Right atrium auricular region (tissue), 2 donors: ENCODE measurements around the gene RNF123. TPM values are rescaled to one million over a fixed set of nuclear protein-coding genes. Genes with fewer than 3 reads are reported as not detected.

Experiments used
- DNase-seq: peaks from one replicate; pipeline ENCODE4 v3.0.0-alpha.2; 2019; ENCODE audit warnings: low spot score
- H3K27ac ChIP-seq, 2 donors: fragments of 200-600 bp; sonication (generic); 1 replicate in 1 of 2; 2 replicates in 1 of 2; pipeline ENCODE4 v1.5.1; 2016 to 2019
- H3K27me3 ChIP-seq, 2 donors: fragments of 200-600 bp; sonication (generic); one replicate each; pipeline versions ENCODE4 v1.5.1 to v1.6.0; 2017 to 2019
- H3K36me3 ChIP-seq: fragments of 200-600 bp; sonication (generic); one replicate; pipeline ENCODE4 v1.5.1; 2016
- H3K4me1 ChIP-seq, 2 donors: fragments of 200-600 bp; sonication (generic); one replicate each; pipeline versions ENCODE4 v1.5.1 to v1.6.0; 2017 to 2019
- H3K4me3 ChIP-seq, 2 donors: fragments of 200-600 bp; sonication (generic); 1 replicate in 1 of 2; 2 replicates in 1 of 2; pipeline ENCODE4 v1.5.1; 2017 to 2019; ENCODE audit warnings: mild to moderate bottlenecking in 1 of 2, moderate library complexity in 1 of 2
- H3K9me3 ChIP-seq, 2 donors: fragments of 200-600 bp; sonication (generic); one replicate each; pipeline ENCODE4 v1.5.1; 2019
- CTCF ChIP-seq, 2 donors: fragments of 200-600 bp; sonication (generic); IDR thresholded peaks; one replicate each; pipeline ENCODE4 v1.5.1; 2019; ENCODE audit warnings: antibody characterized with exemption in 2 of 2
- total RNA-seq, 2 donors: library from RNA; depleted of rRNA; stranded (reverse); fragments of >200 nt; gene quantifications; one replicate each; pipeline ENCODE4 v1.1.0, GENCODE V29; 2016

The RNF123 gene
- total RNA-seq, 2 donors from 2014 or later: 29.1 to 29.8 TPM

GRCh38 chr3:49646236-49646635 lies 43.1 kb upstream of the RNF123 start:
- no peak overlapping the region for H3K27ac ChIP-seq
- no peaks in the 10 kb centered on the region for H3K9me3 ChIP-seq
- no peak for TF ChIP-seq CTCF (IDR thresholded peaks at IDR 0.05)
- H3K4me1 ChIP-seq: peaks cover 0 to 14% of the 10 kb centered on the region in 2 donors
- no peak overlapping the region for H3K4me3 ChIP-seq
- no peaks in the 10 kb centered on the region for H3K36me3 ChIP-seq
- DNase-seq: no peak
- no peaks in the 10 kb centered on the region for H3K27me3 ChIP-seq

- no peak overlapping the region for H3K4me3 ChIP-seq
Measured at GRCh38 chr3:49647741-49648140, 41.6 kb upstream of the RNF123 start.

GRCh38 chr3:49648354-49649019 lies 40.9 kb upstream of the RNF123 start:
- DNase-seq: no peak
- H3K4me1 ChIP-seq: peaks cover 0 to 14% of the 10 kb centered on the region in 2 donors
- H3K9me3 ChIP-seq: no peaks in the 10 kb centered on the region
- no peaks in the 10 kb centered on the region for H3K27me3 ChIP-seq
- TF ChIP-seq CTCF (IDR thresholded peaks at IDR 0.05): no peak
- peak overlapping the region; percentile 49 to 78 for H3K27ac ChIP-seq
- no peaks in the 10 kb centered on the region for H3K36me3 ChIP-seq
- H3K4me3 ChIP-seq: no peak overlapping the region

More at GRCh38 chr3:49647741-49648140, 41.6 kb upstream of the RNF123 start:
- Histone ChIP-seq H3K9me3 (no peaks in the 10 kb centered on the region), H3K36me3 (no peaks in the 10 kb centered on the region), H3K27me3 (no peaks in the 10 kb centered on the region), H3K27ac (peak overlapping the region; percentile 49 to 78), H3K4me1 (peaks cover 0 to 14% of the 10 kb centered on the region in 2 donors)
- TF ChIP-seq CTCF (IDR thresholded peaks at IDR 0.05): no peak
- no peak for DNase-seq

GRCh38 chr3:49649576-49649975 lies 39.8 kb upstream of the RNF123 start:
- H3K4me1 ChIP-seq: peaks cover 0 to 14% of the 10 kb centered on the region in 2 donors
- no peak overlapping the region for H3K4me3 ChIP-seq
- no peaks in the 10 kb centered on the region for H3K36me3 ChIP-seq
- no peak for DNase-seq
- H3K27ac ChIP-seq: no peak overlapping the region
- no peaks in the 10 kb centered on the region for H3K27me3 ChIP-seq
- no peak for TF ChIP-seq CTCF (IDR thresholded peaks at IDR 0.05)
- no peaks in the 10 kb centered on the region for H3K9me3 ChIP-seq

- no peaks in the 10 kb centered on the region for H3K36me3 ChIP-seq
- no peak overlapping the region for H3K27ac ChIP-seq
- peaks cover 0 to 14% of the 10 kb centered on the region in 2 donors for H3K4me1 ChIP-seq
- H3K27me3 ChIP-seq: no peaks in the 10 kb centered on the region
- no peak overlapping the region for H3K4me3 ChIP-seq
- no peak for TF ChIP-seq CTCF (IDR thresholded peaks at IDR 0.05)
- DNase-seq: no peak
- H3K9me3 ChIP-seq: no peaks in the 10 kb centered on the region
Measured at GRCh38 chr3:49650177-49650576, 39.2 kb upstream of the RNF123 start.

GRCh38 chr3:49650637-49651036 lies 38.7 kb upstream of the RNF123 start:
- no peak overlapping the region for H3K27ac ChIP-seq

More at GRCh38 chr3:49650637-49651036, 38.7 kb upstream of the RNF123 start:
- Histone ChIP-seq H3K4me3 (no peak overlapping the region), H3K9me3 (no peaks in the 10 kb centered on the region), H3K4me1 (peaks cover 0 to 14% of the 10 kb centered on the region in 2 donors), H3K36me3 (no peaks in the 10 kb centered on the region), H3K27me3 (no peaks in the 10 kb centered on the region)
- no peak for TF ChIP-seq CTCF (IDR thresholded peaks at IDR 0.05)
- no peak for DNase-seq
